ENCODE results near the gene STK38.

Gene STK38

DNA sequence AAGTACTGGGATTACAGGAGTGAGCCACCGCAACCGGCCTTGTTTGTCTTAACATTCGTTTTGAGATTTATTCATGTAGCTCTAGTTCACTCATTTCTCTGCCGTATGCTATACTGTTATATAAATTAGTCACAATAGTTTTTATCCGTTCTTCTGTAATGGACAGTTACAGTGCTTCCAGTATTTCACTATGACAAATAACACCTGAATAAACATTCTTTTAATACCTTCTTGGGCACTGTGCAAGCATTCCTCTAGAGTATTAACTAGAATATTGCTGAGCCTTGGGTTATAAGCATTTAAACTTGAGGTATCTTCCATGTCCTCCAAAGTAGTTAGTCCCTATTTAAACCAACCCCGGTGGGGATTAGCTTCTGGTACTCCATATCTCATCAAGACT is 45.6 kb downstream of the STK38 start:
- TF ChIP-seq CTCF (IDR thresholded peaks at IDR 0.05): no peak

GRCh38 chr6:36499918-36500317 is 47.4 kb downstream of the STK38 start:
- TF ChIP-seq CTCF (IDR thresholded peaks at IDR 0.05): no peak

DNA sequence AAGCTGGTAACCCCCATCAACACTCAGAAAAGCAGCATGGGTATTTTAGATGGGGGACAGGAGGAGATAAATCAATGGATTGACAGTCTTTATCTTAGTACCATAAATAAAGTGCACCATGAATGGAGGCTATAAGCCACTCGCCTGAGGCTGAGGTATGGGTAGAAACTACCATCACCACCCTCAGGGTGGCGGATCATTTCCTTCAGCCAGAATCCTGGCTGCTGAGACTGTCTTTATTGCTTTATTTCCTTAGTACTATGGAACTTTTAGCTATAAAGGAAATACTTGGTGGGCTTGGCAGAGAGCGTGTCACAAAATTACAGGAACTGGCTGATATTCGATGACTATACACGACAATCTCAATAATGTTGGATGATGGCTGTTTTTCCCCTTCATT is 52.2 kb downstream of the STK38 start:
- no peak for TF ChIP-seq CTCF (IDR thresholded peaks at IDR 0.05)

DNA sequence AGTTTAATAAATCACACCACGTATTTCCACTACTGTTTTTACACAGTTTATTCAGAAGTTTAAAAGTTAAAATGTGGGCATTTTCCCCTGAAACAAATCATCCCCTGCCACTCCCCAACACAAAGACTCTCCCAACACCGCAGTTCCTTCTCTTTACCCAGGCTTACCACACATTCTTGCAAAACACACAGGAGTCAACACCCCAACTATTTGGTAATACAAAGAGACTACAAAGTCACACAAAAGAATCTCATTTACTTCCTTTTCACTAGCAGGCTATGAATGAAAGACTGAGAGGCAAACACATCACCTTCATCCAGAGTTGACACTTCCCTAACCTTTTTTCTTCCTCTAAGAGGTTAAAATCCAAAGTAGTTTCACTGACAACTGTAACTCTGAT is 53.4 kb downstream of the STK38 start:
- TF ChIP-seq CTCF (IDR thresholded peaks at IDR 0.05): no peak

- TF ChIP-seq CTCF (IDR thresholded peaks at IDR 0.05): no peak
Measured at GRCh38 chr6:36493319-36493718, 54.0 kb downstream of the STK38 start.

DNA sequence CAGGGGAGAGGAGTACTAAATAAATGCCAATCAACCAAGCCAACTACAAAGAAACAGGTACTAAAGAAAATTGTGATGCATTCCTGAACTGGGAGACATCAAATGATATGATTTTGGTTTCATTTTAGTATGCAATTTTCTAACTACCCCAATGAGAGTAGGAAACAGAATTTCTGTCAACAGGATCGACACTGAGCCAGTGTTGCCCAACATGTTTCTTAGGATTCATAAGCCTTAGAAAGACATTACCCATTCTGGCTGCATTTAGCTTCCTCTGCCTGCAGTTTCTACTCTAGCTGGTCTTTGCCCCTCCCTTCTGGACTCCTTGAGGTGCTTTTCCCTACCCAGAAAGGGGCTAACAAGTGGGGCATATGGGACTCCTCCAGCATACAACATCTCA is 54.7 kb downstream of the STK38 start:
- TF ChIP-seq CTCF (IDR thresholded peaks at IDR 0.05): no peak

DNA sequence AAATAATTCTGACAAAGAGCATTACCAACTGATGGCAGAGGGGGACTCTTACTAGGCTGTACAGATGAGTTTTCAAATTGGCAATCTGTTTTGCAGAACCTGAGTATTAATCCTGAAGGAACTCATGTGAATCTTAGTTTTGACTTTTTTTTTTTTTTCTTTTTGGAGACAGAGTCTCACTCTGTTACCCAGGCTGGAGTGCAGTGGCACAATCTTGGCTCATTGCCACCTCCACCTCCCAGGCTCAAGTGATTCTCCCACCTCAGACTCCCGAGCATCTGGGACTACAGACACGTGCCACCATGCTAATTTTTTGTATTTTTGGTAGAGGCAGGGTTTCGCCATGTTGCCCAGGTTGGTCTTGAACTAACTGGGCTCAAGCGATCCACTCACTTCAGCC is 55.2 kb downstream of the STK38 start:
- no peak for TF ChIP-seq CTCF (IDR thresholded peaks at IDR 0.05)

- TF ChIP-seq CTCF (IDR thresholded peaks at IDR 0.05): no peak
Measured at GRCh38 chr6:36491378-36491965, 55.8 kb downstream of the STK38 start.

All from LNCAP (cell line).